OCI-LY1 (cell line): ENCODE data around the gene PLD2.

Source experiments
- H2AFZ ChIP-seq: fragments of 200-600 bp; sonication (generic), shearing (Covaris generic); 2 replicates; pipeline ENCODE4 v1.6.0; 2014; ENCODE audit warnings: antibody characterized with exemption, mild to moderate bottlenecking, low read length
- H3F3A ChIP-seq: fragments of 200-600 bp; sonication (generic), shearing (Covaris generic); 2 replicates; pipeline ENCODE4 v1.6.0; 2014; ENCODE audit warnings: mild to moderate bottlenecking, antibody characterized with exemption, low read length, moderate library complexity; ENCODE audit not compliant: insufficient read depth
- H3K27ac ChIP-seq: fragments of 200-600 bp; sonication (generic); 2 replicates; pipeline ENCODE4 v1.5.1; 2014; ENCODE audit warnings: low read length, mixed run types, mild to moderate bottlenecking, low read depth; ENCODE audit not compliant: poor library complexity, severe bottlenecking
- H3K27me3 ChIP-seq: fragments of 200-600 bp; sonication (generic); 2 replicates; pipeline ENCODE4 v1.6.0; 2014; ENCODE audit warnings: antibody characterized with exemption, mild to moderate bottlenecking, low read length, moderate library complexity; ENCODE audit not compliant: insufficient read depth
- H3K36me3 ChIP-seq: fragments of 200-600 bp; sonication (generic); 2 replicates; pipeline ENCODE4 v1.6.1; 2014; ENCODE audit warnings: mild to moderate bottlenecking, antibody characterized with exemption, low read length, moderate library complexity, mixed read lengths; ENCODE audit not compliant: insufficient read depth
- H3K4me1 ChIP-seq: fragments of 200-600 bp; sonication (generic); 2 replicates; pipeline ENCODE4 v1.5.1; 2014; ENCODE audit warnings: mild to moderate bottlenecking, low read length, moderate library complexity; ENCODE audit not compliant: insufficient read depth, severe bottlenecking
- H3K4me2 ChIP-seq: fragments of 200-600 bp; sonication (generic), shearing (Covaris generic); 2 replicates; pipeline ENCODE4 v1.6.1; 2014; ENCODE audit warnings: low read length
- H3K4me3 ChIP-seq: fragments of 200-600 bp; sonication (generic); 2 replicates; pipeline ENCODE4 v1.5.1; 2014; ENCODE audit warnings: low read length, low read depth, mild to moderate bottlenecking, mixed read lengths; ENCODE audit not compliant: poor library complexity, severe bottlenecking
- H3K79me2 ChIP-seq: fragments of 200-600 bp; shearing (Covaris generic); 2 replicates; pipeline ENCODE4 v1.6.1; 2016; ENCODE audit warnings: mixed run types, low read length, mixed read lengths; ENCODE audit not compliant: insufficient read depth
- H3K9ac ChIP-seq: fragments of 200-600 bp; sonication (generic), shearing (Covaris generic); 2 replicates; pipeline ENCODE4 v1.6.1; 2014; ENCODE audit warnings: mild to moderate bottlenecking, low read length, mixed read lengths
- H3K9me2 ChIP-seq: fragments of 200-600 bp; sonication (generic), shearing (Covaris generic); 2 replicates; pipeline ENCODE4 v1.6.1; 2014; ENCODE audit warnings: low read depth, mild to moderate bottlenecking, low read length, mixed read lengths
- H3K9me3 ChIP-seq: fragments of 200-600 bp; shearing (Covaris generic); 2 replicates; pipeline ENCODE4 v1.6.1; 2014; ENCODE audit warnings: low read length, mixed read lengths
- H4K20me1 ChIP-seq: fragments of 200-600 bp; sonication (generic), shearing (Covaris generic); 2 replicates; pipeline ENCODE4 v1.6.0; 2016; ENCODE audit warnings: mild to moderate bottlenecking, low read length; ENCODE audit not compliant: insufficient read depth
- EZH2 ChIP-seq: fragments of 200-600 bp; sonication (generic), shearing (Covaris generic); IDR thresholded peaks from 2 replicates; pipeline ENCODE4 v1.8.0; 2017; ENCODE audit warnings: borderline replicate concordance, mixed run types, mild to moderate bottlenecking, antibody characterized with exemption, low read length, moderate library complexity, mixed read lengths
- TF ChIP-seq, protein P1 (sequence below): fragments of 200-600 bp; sonication (generic), shearing (Covaris generic); IDR thresholded peaks from 2 replicates; pipeline ENCODE4 v1.5.1; 2017; ENCODE audit warnings: mild to moderate bottlenecking, antibody characterized with exemption, low read length, moderate library complexity, mixed read lengths

Gene PLD2

DNA sequence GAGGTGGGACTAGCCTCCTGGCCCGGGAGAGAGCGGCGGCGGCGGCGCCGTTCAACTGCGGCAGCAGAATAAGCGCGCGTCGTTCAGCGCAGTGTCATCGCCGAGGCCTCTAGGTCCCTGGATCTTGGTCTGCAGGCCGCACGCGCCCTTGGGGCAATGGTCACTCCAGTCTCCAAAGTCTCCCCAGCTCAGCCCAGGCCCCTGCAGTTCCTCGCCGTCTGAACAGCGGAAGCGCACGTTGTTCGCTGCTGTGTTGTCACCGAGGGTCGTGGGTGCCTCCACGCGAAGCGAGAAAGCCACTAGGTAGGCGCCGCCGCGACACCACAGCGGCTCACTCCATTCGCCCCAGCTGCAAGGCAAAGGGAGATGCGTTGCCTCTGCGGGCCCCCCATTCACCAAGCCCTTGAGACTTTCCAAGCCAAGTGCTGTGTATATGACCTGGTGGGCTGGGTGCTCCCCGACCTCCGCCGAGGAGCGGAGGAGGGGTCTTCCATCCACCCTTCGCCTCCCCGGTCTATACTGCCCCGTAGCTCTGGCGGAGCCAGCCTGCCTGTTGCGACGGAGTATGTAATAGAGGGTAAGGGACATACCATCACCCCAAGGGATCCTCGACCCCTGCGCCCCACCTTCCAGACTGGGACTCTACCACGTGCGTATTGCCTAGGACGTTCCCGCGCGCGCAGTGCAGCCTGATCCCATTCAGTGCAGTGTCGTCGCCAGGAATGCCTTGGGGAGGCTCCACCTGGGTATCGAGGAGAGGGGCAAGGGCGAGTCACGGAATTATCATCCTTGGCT is 21.4 kb upstream of the PLD2 start:
- Histone ChIP-seq H3K27me3 (peaks cover 14% of the 10 kb centered on the region; the same call in 1 of the 2 replicates), H3K9me3 (no peaks in the 10 kb centered on the region), H4K20me1 (no peaks in the 10 kb centered on the region), H3K36me3 (no peaks in the 10 kb centered on the region), H3F3A (no peaks in the 10 kb centered on the region), H3K4me1 (peaks cover 13% of the 10 kb centered on the region), H3K9ac (no peak overlapping the region), H3K4me2 (no peak overlapping the region), H3K4me3 (no peak overlapping the region), H3K79me2 (no peaks in the 10 kb centered on the region), H3K27ac (no peak overlapping the region), H2AFZ (no peak overlapping the region), H3K9me2 (no peaks in the 10 kb centered on the region)
- TF ChIP-seq, protein P1, sequence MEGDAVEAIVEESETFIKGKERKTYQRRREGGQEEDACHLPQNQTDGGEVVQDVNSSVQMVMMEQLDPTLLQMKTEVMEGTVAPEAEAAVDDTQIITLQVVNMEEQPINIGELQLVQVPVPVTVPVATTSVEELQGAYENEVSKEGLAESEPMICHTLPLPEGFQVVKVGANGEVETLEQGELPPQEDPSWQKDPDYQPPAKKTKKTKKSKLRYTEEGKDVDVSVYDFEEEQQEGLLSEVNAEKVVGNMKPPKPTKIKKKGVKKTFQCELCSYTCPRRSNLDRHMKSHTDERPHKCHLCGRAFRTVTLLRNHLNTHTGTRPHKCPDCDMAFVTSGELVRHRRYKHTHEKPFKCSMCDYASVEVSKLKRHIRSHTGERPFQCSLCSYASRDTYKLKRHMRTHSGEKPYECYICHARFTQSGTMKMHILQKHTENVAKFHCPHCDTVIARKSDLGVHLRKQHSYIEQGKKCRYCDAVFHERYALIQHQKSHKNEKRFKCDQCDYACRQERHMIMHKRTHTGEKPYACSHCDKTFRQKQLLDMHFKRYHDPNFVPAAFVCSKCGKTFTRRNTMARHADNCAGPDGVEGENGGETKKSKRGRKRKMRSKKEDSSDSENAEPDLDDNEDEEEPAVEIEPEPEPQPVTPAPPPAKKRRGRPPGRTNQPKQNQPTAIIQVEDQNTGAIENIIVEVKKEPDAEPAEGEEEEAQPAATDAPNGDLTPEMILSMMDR: no peak
- TF ChIP-seq EZH2: no peak

DNA sequence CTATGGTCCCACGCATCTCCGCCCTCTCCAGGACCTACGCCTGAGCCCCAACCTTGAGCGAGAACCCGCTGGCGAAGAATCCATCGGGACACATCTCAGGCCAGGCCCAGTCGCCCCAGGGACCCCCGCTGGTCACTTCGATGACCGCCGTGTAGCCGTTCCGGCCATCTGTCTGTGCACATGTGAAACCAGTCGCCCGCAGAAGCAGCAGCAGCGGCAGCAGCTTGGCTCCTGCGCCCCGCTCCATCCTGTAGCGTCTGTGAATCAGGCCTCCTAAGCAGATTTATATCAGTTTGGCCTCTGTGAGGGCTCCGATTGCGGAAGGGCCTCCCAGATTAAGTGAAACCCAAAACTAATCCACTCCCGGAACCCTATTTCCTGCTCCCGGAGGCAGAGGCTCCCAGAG is 20.8 kb upstream of the PLD2 start, which contains the start of gene VMO1:
Gene VMO1, minus strand, starts transcription at position 259 of the 406 bp plus-strand sequence. Its CDS starts 12 bp downstream, at position 247.
- H3K4me3 ChIP-seq: no peak within 1 kb of the TSS
- no peak within 1 kb of the TSS for H3K27ac ChIP-seq
- H3K9ac ChIP-seq: no peak within 1 kb of the TSS

DNA sequence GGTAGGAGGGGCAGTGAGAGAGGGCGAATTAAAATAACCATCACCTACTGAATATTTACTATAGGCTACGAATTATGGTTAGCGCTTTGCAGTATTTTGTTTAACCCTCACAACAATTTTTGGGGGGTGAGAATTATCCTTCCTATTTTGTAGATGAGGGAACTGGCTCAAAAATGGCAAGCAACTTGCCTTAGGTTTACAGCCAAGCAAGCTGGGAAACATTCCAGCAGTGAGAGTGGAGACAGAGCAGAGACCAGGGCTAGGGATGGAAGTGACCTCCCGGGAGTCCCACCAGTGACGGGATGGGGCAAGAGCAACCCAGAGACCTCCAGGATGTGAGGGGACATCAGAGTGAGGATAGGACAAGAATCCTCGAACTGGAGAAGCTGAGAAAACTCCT is 20.4 kb upstream of the PLD2 start:
- Histone ChIP-seq H3K4me1 (peaks cover 17% of the 10 kb centered on the region), H3K9me3 (no peaks in the 10 kb centered on the region), H2AFZ (no peak overlapping the region), H3F3A (no peaks in the 10 kb centered on the region), H3K4me2 (no peak overlapping the region), H3K79me2 (no peaks in the 10 kb centered on the region), H3K27ac (no peak overlapping the region), H4K20me1 (no peaks in the 10 kb centered on the region), H3K27me3 (peaks cover 11% of the 10 kb centered on the region; the same call in 1 of the 2 replicates), H3K9ac (no peak overlapping the region), H3K36me3 (no peaks in the 10 kb centered on the region), H3K4me3 (no peak overlapping the region), H3K9me2 (no peaks in the 10 kb centered on the region)
- TF ChIP-seq, protein P1: no peak
- TF ChIP-seq EZH2: no peak

More for the DNA sequence above, 20.8 kb upstream of the PLD2 start, which contains the start of gene VMO1:
- H2AFZ ChIP-seq: no peak within 1 kb of the TSS
- no peak within 1 kb of the TSS for H3K4me2 ChIP-seq
- H3K36me3 ChIP-seq: no peaks in the 10 kb centered on the region
- H3K79me2 ChIP-seq: no peaks in the 10 kb centered on the region
- H3K27me3 ChIP-seq: peaks cover 11% of the 10 kb centered on the region; the same call in 1 of the 2 replicates
- no peaks in the 10 kb centered on the region for H3K9me2 ChIP-seq
- H3K9me3 ChIP-seq: no peaks in the 10 kb centered on the region
- no peaks in the 10 kb centered on the region for H3F3A ChIP-seq
- no peak for TF ChIP-seq EZH2
- TF ChIP-seq, protein P1: no peak
- H4K20me1 ChIP-seq: no peaks in the 10 kb centered on the region
- peaks cover 17% of the 10 kb centered on the region for H3K4me1 ChIP-seq
